LNCAP (cell line): Measurements from ENCODE around the gene AHCYL2.

ENCODE experiments used
- CTCF ChIP-seq: fragments of 450-650 bp; IDR thresholded peaks from 2 replicates; pipeline ENCODE4 v1.5.1; 2017; ENCODE audit warnings: mild to moderate bottlenecking

The AHCYL2 gene

GRCh38 chr7:129188892-129189660 lies 35.8 kb upstream of the AHCYL2 start:
- no peak for TF ChIP-seq CTCF

DNA sequence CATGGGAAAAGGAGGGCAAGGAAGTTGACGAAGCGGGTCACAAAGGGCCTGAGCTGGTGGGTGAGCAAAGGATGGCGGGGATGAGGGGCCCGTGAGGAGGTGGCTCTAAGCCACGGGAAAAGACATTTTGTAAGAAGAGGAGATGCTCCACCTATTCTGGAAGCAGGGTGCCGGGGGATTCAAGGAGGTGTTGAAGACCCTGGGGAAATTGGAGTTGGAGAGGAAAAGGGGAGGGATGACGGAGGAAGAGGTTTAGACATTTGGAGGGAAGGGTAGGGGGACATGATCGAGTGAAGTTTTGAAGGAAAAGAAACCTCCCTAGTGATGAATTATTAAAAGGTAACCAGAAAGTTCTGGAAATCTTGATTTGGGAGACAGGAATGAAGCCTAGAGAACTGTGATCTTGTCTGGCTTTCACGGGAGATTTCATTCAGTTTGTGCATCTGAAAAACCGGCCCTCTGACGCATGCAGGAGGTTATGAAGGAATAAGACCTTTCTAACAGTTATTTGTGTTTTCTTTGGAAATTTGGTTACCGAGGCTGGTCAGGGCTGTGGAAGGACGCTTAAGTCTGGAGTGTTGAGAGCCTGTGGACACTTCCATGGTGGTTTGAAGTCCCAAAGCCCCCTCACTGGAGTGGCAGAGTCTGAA lies 35.0 kb upstream of the AHCYL2 start:
- no peak for TF ChIP-seq CTCF

DNA sequence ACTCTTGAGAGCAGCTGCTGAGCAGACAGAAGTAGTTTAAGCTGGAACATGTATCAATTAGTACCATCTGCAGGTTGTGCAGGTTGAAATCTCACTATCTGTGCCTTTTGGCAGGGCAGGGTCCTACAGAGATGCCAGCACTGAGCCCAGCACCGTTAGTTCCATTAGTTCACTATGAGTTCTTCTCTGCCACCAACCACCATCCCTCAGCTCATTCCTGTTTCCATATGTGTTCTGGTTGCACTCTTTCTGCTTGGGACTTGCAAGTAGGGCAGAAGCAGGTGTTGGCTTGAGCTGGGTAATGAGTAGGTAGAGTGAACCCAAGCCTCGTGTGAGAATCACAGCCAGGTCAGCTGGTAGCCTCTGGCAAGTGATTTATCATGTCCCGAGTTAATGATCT lies 33.6 kb upstream of the AHCYL2 start:
- TF ChIP-seq CTCF, result no peak

GRCh38 chr7:129193892-129194291 lies 30.9 kb upstream of the AHCYL2 start:
- no peak for TF ChIP-seq CTCF

- no peak for TF ChIP-seq CTCF
Measured at GRCh38 chr7:129197771-129198170, 27.1 kb upstream of the AHCYL2 start.

GRCh38 chr7:129199406-129199805 lies 25.4 kb upstream of the AHCYL2 start:
- TF ChIP-seq CTCF, result no peak

- TF ChIP-seq CTCF, result no peak
Measured at GRCh38 chr7:129202058-129202777, 22.6 kb upstream of the AHCYL2 start.
